Parathyroid adenoma (tissue), 2 donors: ENCODE measurements around the gene MFN1.

Experiments used
- H2AFZ ChIP-seq: fragments of 300-600 bp; sonication (generic); one replicate; pipeline ENCODE4 v1.7.0; 2017; ENCODE audit warnings: antibody characterized with exemption, mild to moderate bottlenecking
- H3K27ac ChIP-seq: fragments of 300-600 bp; sonication (generic); one replicate; pipeline ENCODE4 v1.7.0; 2017
- H3K27me3 ChIP-seq: fragments of 300-600 bp; sonication (generic); one replicate; pipeline ENCODE4 v1.7.0; 2017; ENCODE audit warnings: low read length; ENCODE audit not compliant: control insufficient read depth, insufficient read depth
- H3K36me3 ChIP-seq: fragments of 300-600 bp; sonication (generic); one replicate; pipeline ENCODE4 v1.7.0; 2017; ENCODE audit warnings: low read length; ENCODE audit not compliant: control insufficient read depth, insufficient read depth
- H3K4me1 ChIP-seq: fragments of 300-600 bp; sonication (generic); one replicate; pipeline ENCODE4 v1.7.0; 2017; ENCODE audit warnings: control low read depth
- H3K4me2 ChIP-seq: fragments of 300-600 bp; sonication (generic); one replicate; pipeline ENCODE4 v1.7.0; 2017; ENCODE audit warnings: low read length
- H3K4me3 ChIP-seq: fragments of 300-600 bp; sonication (generic); one replicate; pipeline ENCODE4 v1.7.0; 2017; ENCODE audit warnings: low read depth, low read length
- H3K79me2 ChIP-seq: fragments of 300-600 bp; sonication (generic); one replicate; pipeline ENCODE4 v1.7.0; 2017; ENCODE audit warnings: control low read depth
- H3K9ac ChIP-seq: fragments of 300-600 bp; sonication (generic); one replicate; pipeline ENCODE4 v1.7.0; 2017; ENCODE audit warnings: mild to moderate bottlenecking
- H3K9me3 ChIP-seq: fragments of 300-600 bp; sonication (generic); one replicate; pipeline ENCODE4 v1.7.0; 2017; ENCODE audit warnings: low read length; ENCODE audit not compliant: control insufficient read depth
- TF ChIP-seq, protein P1 (sequence below): fragments of 300-600 bp; sonication (generic); IDR thresholded peaks from one replicate; pipeline ENCODE4 v1.7.0; 2017; ENCODE audit warnings: antibody characterized with exemption, mild to moderate bottlenecking
- donor health status: primary hyperparathyroidism.

Gene MFN1

DNA sequence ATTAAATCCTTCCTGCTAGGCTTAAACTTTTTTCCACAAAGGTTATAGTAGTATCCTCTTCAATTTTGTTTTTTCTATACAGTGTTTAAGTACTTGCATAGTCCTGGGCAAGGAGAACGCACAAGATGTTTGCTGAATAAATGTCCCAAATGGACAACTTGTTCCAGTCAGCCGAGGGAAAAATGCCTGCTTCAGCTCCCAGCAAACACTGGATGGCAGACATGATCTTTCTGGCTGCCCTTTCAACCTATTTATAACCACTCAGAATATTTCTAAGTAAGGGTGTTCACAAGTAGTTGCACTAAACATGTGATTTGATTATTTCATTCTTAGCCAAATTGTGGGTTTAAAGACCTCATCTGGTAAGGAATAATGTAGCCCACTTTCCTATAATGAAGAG is 74.0 kb downstream of the MFN1 start:
- Histone ChIP-seq H3K4me2 (no peak overlapping the region), H3K27me3 (no peaks in the 10 kb centered on the region), H3K4me1 (no peaks in the 10 kb centered on the region), H3K9ac (no peak overlapping the region), H3K4me3 (no peak overlapping the region), H2AFZ (no peak overlapping the region), H3K79me2 (no peaks in the 10 kb centered on the region), H3K27ac (no peak overlapping the region), H3K9me3 (no peaks in the 10 kb centered on the region), H3K36me3 (no peaks in the 10 kb centered on the region)
- TF ChIP-seq, protein P1, sequence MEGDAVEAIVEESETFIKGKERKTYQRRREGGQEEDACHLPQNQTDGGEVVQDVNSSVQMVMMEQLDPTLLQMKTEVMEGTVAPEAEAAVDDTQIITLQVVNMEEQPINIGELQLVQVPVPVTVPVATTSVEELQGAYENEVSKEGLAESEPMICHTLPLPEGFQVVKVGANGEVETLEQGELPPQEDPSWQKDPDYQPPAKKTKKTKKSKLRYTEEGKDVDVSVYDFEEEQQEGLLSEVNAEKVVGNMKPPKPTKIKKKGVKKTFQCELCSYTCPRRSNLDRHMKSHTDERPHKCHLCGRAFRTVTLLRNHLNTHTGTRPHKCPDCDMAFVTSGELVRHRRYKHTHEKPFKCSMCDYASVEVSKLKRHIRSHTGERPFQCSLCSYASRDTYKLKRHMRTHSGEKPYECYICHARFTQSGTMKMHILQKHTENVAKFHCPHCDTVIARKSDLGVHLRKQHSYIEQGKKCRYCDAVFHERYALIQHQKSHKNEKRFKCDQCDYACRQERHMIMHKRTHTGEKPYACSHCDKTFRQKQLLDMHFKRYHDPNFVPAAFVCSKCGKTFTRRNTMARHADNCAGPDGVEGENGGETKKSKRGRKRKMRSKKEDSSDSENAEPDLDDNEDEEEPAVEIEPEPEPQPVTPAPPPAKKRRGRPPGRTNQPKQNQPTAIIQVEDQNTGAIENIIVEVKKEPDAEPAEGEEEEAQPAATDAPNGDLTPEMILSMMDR, result peak; percentile 9

DNA sequence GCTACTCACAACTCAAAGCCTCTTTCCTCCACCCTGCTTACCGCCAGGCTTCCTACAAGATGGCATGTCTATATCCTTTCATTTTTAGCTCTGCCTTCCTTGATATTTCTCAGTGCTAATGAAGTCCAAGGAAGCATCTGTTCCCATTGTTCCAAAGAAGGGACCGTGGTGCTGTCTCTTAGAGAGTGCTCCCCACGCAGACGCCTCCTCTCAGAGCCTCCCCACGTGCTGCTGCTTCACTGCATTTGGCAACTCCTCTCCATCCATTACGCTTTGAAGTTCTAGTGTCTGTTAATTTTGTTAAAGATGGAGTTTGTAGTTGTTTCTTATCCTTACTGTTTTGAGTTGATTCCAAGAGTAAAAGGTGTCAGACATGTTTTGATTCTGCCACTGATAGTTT is 77.6 kb downstream of the MFN1 start:
- H3K4me3 ChIP-seq, result no peak overlapping the region
- no peaks in the 10 kb centered on the region for H3K36me3 ChIP-seq
- no peaks in the 10 kb centered on the region for H3K9me3 ChIP-seq
- no peak overlapping the region for H2AFZ ChIP-seq
- no peak overlapping the region for H3K27ac ChIP-seq
- H3K4me1 ChIP-seq, result no peaks in the 10 kb centered on the region
- H3K79me2 ChIP-seq, result no peaks in the 10 kb centered on the region
- no peak overlapping the region for H3K9ac ChIP-seq
- H3K4me2 ChIP-seq, result no peak overlapping the region
- TF ChIP-seq, protein P1, result no peak
- H3K27me3 ChIP-seq, result no peaks in the 10 kb centered on the region

DNA sequence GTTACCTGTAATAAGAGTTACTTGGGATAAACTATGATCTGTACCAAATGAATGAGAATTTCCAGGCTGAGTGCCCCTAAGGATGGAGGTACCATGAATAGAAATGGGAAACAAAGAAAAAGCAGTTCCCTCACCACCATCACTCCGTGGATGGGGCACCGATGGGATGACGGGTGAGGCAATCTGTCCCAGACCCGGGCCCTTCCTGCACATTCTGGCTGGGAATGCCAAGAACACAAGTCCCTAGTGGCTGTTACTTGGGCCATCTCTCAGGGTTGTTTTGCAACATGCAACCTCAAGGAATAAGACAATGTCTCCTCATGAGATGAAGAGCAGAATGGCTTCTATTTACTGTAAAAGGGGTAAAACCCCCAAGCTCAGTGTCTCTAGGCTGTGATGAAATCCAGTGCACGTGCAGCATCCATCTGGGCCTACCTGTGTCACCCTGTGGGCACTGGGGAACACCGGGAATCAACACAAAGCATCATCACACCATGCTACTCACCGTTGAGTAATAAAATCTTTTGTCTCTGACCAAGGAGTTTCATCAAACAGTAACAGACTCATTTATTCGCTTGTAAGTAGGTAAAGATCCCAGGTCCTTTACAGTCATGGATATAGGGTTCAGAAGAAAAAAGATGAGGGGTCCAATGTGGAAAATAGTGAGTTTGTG is 81.5 kb downstream of the MFN1 start:
- Histone ChIP-seq H3K9ac (no peak overlapping the region), H3K36me3 (no peaks in the 10 kb centered on the region), H3K4me2 (no peak overlapping the region), H3K27me3 (no peaks in the 10 kb centered on the region), H3K4me1 (no peaks in the 10 kb centered on the region), H3K4me3 (no peak overlapping the region), H3K79me2 (no peaks in the 10 kb centered on the region), H2AFZ (no peak overlapping the region), H3K9me3 (no peaks in the 10 kb centered on the region), H3K27ac (no peak overlapping the region)
- TF ChIP-seq, protein P1, result no peak

- Histone ChIP-seq H3K4me3 (no peak overlapping the region), H3K36me3 (no peaks in the 10 kb centered on the region), H3K4me1 (no peaks in the 10 kb centered on the region), H3K27me3 (no peaks in the 10 kb centered on the region), H3K9me3 (no peaks in the 10 kb centered on the region), H2AFZ (no peak overlapping the region), H3K4me2 (no peak overlapping the region), H3K9ac (no peak overlapping the region), H3K27ac (no peak overlapping the region), H3K79me2 (no peaks in the 10 kb centered on the region)
- TF ChIP-seq, protein P1, result no peak
Observed at GRCh38 chr3:179430277-179430870, 82.9 kb downstream of the MFN1 start.

DNA sequence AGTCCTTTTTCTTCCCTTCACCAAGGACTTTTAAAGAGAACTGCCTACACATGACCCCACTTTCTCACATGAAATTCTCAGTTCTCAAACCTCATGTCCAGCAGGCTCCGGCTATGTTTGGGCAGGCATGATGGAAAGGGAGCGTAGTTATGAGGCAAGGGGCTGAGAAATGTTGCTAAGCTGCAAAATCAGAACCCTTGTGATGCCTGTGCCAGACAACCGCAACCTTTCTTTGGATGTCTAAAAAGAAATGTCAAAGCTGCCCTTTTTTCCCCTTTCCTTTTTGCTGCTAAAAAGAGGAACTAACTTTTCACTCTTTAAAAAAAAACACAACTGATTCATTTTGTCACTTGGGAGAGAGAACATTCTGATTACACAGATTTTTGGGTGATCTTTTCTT is 84.5 kb downstream of the MFN1 start:
- no peak overlapping the region for H3K27ac ChIP-seq
- H3K27me3 ChIP-seq, result no peaks in the 10 kb centered on the region
- TF ChIP-seq, protein P1, result no peak
- no peaks in the 10 kb centered on the region for H3K79me2 ChIP-seq
- H3K4me1 ChIP-seq, result no peaks in the 10 kb centered on the region
- H3K9me3 ChIP-seq, result no peaks in the 10 kb centered on the region
- H3K36me3 ChIP-seq, result no peaks in the 10 kb centered on the region
- no peak overlapping the region for H3K9ac ChIP-seq
- no peak overlapping the region for H3K4me2 ChIP-seq
- H2AFZ ChIP-seq, result no peak overlapping the region
- no peak overlapping the region for H3K4me3 ChIP-seq
